AG08395 (cell line): ENCODE results near the gene CDC42BPA.
"Not testable (repeated sequence)": the region's sequence is repeated elsewhere in the genome, so short reads cannot be mapped to it uniquely, and the experiment has no call there.

Source experiments
- DNase-seq: peaks from one replicate; pipeline ENCODE4 v3.0.0; 2012; ENCODE audit warnings: mixed read lengths, low spot score

Gene CDC42BPA

DNA sequence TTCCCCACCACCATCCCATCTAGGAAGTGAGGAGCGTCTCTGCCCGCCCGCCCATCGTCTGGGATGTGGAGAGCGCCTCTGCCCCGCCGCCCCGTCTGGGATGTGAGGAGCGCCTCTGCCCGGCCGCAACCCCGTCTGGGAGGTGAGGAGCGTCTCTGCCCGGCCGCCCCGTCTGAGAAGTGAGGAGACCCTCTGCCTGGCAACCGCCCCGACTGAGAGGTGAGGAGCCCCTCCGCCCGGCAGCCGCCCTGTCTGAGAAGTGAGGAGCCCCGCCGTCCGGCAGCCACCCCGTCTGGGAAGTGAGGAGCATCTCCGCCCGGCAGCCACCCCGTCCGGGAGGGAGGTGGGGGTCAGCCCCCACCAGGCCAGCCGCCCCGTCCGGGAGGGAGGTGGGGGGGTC lies 185.6 kb downstream of the CDC42BPA start:
- not testable (repeated sequence) for DNase-seq

DNA sequence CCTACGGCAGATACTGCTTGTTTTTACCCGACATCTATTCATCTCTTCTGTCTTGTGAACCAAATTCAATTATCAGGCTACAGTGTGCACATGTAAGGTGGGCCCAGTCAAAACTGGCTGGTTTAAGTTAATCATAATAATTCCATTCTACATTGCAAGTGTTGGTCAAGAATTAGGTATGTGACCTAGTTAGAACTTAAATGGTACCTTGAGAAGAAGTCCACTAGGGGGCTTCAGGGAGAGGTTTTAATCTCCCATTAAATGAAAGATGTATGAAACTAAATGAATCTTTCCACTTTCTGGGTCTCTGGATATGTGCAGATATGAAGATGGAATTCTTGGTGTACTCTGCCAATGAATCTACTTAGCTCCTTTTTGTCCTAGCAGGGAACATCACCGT lies 187.1 kb downstream of the CDC42BPA start:
- DNase-seq: peak; percentile 49

DNA sequence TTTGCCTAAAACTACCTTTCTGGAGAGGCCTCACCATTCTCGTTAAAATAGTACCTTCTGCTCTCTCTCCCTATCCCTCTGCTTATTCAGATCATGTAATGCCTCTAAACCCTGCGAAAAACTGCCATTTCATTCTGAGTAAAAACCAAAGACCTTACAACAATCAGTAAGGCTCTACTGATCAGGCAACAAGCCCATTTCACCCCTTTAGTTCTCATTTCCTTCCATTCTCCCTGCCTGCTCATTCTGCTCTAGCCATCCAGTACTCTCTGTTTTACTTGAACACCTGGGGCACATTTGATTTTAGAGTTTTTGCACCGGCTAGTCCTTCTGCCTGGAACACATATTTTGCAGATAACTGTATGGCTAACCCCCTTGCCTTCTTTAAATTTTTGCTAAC lies 190.4 kb downstream of the CDC42BPA start:
- no peak for DNase-seq

DNA sequence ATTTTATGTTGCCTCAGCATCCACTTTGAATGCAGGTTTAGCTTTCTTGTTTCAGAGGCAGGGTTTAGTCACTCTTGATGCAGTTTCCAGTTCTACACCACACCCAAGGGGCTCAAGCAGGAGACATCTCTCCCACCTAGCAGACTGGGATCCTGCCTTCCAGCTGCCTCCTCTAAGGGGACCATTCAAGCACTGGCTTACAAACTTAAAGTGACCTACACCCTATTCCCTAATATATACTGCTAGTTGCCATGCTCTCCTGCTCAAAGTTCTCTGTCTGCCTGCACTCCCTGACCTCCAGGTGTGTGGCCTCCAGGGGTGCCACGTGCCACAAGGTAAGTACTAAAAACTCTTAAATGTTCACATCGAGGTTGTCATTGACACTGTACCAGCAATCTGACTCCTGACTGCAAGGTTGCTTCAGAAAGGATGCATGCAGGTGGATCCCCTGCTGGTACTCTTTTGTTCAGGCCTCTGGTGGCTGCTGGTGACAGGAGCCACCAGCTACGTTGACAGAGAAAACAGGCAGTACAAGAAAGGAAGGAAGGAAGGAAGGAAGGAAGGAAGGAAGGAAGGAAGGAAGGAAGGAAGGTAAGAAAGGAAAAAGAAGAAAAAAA lies 192.3 kb downstream of the CDC42BPA start:
- DNase-seq: no peak

DNA sequence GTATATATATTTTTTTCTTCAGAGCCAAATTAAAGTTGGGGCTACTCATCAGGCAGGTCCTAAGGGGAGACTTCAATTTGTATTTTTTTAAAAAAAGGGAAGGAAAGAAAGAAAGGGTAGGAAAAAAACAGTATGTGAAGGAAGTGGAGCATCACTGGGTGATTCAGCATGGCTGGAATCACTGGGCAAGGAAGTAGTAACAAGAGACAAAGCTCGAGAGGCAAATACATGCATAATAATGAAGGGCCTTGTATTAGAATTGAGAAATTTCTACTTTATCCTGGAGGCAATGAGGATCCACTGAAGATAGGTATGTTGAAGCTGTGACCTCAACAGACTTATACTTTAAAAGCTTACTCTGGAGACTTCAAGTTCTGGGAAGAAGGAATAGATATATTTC lies 193.8 kb downstream of the CDC42BPA start:
- DNase-seq: no peak

DNA sequence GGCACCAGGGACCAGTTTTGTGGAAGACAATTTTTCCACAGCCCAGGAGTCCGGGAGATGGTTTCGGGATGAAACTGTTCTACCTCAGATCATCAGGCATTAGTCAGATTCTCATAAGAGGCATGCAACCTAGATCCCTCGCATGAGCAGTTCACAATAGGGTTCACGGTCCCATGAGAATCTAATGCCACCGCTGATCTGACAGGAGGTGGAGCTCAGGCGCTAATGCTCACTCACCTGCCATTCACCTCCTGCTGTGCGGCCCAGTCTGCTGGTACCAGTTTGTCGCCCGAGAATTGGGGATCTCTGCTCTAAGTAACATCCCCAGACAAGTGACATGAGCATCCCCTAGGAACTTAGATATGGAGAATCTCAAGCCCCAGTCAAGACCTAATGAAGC lies 197.5 kb downstream of the CDC42BPA start:
- DNase-seq: no peak

DNA sequence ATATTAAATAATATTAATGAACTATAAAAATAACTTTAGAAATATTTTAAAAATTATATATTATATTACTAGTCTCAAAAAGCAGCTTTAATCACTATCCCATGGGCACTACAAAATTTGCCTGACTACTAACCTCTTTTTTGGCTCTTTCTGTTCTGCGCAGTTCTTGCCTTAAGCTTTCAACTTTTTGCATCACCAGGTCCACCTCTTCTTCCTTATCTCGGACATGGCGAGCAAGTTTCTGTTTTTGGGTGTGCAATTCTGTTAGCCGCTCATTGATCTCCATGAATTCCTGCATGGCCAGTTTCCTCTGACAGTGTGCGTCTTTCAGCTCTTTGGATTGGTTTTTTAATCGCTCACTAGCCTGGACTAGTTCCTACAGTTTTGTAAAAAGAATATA lies 205.8 kb downstream of the CDC42BPA start:
- DNase-seq: no peak

DNA sequence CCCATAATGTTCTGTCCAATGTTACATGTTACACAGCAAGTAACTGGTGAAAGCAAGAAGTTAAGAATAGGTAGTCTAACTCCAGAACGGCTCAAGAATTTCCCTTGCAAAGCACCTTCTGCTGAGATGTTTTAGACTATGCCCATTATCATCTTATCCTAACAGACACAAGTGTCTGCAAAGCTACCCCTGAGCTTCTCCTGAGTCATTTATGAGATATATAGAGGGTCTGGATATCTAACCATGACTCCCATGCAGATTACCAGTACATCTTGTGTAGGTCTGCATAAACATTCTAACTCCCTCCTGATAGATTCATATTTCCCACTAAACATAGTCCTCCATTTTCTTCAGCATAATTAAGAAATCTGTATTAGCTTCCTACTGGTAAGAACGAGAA lies 206.5 kb downstream of the CDC42BPA start:
- DNase-seq: no peak

DNA sequence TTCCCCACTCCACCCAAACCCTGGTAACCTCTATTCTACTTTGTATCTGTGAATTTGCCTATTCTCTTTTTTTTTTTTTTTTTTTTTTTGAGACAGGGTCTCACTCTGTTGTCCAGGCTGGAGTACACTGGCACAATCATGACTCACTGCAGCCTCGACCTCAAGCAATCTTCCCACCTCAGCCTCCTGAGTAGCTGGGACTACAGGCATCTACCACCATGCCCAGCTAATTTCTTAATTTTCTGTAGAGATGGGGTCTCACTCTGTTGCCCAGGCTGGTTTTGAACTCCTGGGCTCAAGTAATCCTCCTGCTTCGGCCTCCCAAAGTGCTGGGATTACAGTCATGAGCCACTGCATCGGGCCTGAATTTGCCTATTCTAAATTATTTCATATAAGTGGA lies 213.0 kb downstream of the CDC42BPA start:
- not testable (repeated sequence) for DNase-seq

DNA sequence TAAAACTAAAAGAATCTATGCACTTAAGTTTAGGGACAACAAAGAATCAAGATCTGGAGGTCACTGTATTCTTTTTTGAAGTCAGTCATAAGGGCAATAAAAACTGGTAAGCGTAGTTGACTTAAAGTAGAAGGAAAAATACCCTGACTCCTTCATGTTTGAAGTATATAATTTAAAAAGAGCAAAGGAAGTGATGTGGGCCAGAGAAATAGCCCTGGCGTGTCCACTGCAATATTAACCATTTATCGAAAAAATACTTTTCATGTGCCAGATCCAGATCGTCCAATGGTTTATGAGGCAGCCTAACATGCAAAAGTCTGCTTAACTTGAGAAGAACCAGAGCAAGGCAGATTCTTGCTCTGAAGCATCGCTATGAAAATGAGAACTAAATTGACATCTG lies 216.2 kb downstream of the CDC42BPA start:
- DNase-seq: no peak

DNA sequence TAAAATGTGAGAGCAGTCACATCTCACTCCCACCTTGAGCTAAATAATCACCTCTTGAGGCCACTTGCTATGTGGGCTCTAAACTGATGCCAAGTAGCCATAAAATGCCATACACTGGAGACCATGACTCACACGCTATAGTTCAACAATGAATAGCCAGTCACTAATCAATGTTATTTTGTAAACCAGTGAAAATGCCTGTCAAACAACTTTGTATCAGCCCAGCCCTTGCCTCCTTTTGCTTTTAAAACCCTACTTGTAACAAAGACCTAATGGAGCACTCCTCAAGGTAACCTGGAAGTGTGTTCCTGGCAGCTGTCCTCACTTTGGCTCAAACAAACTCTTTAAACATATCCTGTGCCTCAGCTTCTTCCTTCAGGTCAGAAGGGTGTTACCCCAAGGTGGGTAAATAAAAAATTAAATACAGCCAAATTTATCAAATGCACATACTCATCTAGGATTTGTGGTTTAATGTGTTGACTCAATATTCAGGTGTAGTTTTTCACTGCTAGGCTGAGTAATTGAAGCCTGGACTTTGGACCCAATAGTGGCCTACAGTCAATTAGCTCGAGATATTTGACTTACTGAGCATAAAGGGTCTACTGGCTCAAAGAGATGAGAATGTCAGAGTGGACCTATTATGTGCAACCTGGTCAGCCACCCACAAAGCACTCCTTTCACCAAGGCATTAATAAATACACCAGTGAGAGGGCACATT lies 223.9 kb downstream of the CDC42BPA start:
- no peak for DNase-seq

DNA sequence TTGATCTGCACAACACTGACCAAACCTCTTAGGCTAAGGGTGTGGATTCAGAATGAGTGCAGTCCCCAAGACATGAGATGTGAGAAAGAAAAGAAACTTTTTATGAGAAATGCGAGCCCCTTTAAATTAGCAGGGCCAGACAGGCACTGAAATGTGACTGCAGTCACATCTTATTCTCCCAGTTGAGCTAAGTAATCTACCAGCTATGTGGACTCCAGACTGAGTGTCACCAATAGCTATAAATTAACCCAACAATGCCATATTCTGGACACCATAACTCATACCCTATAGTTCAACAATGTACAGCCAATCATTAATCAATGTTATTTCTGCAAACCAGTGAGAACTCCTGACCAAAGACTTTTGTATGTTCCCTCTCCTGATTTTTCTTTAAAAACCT lies 225.0 kb downstream of the CDC42BPA start:
- DNase-seq: no peak

DNA sequence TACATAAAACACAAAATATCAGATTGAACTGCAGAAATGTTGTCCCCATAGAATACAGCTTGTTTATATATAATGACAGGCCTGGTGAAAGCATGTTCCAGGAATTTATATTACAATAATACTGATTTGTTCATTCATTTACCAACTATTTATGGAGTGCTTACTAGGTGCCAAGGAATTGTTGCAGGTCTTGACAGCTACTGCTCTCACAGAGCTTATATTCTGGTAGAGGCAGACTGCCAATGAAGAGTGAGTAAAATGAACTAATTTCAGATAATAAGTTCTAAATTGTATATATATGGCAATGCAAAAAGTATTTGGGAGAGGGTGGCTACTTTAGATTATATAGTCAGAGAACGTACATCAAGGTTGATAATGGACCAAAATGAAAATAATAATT lies 226.2 kb downstream of the CDC42BPA start:
- DNase-seq: no peak

DNA sequence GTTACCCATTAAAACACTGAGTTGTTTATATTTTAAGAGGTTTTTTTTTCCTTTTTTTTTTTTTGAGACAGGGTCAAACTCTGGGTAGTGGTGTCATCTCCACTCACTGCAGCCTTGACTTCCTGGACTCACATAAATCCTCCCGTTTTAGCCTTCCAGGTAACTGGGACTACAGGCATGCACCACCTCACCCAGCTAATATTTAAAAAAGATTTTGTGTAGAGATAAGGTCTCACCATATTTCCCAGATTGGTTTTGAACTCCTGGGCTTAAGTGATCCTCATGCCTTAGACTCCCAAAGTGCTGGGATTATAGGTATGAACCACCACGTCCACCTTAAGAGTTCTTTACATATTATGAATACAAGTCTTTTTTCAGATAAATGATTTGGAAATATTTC lies 231.7 kb downstream of the CDC42BPA start:
- no peak for DNase-seq

DNA sequence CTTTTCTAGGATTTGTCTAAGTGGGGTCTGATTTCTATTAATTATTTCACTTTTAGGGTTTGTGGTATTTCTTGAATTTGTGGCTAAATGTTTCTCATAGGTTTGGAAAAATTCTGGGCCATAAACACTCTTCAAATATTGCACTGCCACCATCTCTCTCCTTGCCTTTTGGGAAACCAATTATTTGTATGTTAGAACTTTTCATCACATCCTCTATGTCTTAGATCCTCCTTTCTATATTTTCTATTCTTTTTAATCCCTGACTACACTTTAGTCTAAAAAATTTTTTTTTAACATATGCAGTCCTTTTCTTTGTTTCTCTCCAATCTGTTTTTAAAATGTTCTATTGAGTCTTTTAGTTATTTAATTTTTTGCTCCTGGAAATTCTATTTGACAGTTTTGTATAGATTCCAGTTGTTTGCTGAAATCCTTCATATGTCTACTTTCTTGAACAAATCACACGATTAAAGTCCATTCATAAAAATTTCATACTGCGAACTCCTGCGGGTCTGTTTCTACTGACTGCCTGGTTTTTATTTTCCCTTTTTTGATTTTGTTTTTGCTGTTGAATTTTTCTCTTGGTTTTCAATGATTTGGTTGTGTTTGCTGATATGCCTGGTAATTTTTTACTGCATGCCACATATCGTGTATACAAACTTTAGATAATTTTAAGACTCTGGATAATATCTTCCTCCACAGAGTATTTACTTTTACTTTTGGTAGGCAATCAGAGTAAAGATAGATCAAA lies 235.1 kb downstream of the CDC42BPA start:
- DNase-seq: no peak

DNA sequence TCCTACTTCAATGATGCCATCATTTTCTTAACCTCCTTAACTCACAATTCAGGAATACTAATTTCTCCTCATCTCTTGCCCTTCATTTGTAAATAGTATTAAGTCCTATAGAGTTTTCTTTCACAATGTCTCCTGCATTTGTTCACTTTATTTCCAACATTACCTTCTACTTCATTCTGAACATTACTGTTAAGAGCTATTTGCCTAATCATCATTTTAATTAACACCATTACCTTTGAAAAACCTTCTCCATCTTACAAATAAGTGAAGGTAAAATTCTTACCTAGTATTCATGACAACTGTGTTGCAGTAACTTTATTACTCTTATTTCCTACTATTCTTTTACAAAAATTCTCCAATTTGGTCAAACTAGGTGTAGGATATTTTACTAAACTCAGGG lies 240.5 kb downstream of the CDC42BPA start:
- no peak for DNase-seq

DNA sequence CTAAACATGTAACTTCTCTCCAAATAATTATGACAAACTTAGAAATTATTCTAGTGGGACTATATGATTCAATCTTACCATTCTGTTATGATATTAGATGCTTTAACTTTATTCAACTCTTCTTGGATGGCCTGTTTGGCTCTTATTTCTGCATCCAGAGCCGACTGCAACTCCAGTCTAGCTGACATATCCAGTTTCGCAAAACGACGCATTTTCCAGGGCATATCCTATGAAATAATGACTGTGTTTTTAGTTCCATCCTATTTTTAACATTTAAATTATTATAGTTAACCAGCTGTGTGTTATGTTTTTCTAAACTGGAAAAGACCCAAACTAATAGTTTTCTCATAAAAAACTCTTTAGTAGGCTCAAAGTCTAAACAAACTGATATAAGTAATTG lies 244.5 kb downstream of the CDC42BPA start:
- DNase-seq: no peak

DNA sequence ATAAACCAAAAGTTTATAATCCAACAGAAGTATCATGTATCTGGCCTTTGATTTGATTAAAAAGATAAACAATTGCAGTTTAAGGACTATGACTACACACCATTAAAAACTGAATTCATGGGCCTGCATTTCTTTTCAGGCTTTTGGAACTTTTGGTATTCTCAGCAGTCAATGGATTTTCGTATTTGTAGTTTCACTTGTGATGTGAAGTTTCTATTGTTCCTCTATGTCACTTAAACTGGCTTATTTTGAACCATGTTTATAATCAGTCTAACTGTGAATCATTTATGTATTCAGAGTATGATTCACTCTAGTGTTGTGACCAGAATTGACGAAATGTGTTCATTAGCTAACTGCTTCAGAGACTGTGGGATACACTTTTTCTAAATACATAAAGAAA lies 245.3 kb downstream of the CDC42BPA start:
- DNase-seq: no peak

DNA sequence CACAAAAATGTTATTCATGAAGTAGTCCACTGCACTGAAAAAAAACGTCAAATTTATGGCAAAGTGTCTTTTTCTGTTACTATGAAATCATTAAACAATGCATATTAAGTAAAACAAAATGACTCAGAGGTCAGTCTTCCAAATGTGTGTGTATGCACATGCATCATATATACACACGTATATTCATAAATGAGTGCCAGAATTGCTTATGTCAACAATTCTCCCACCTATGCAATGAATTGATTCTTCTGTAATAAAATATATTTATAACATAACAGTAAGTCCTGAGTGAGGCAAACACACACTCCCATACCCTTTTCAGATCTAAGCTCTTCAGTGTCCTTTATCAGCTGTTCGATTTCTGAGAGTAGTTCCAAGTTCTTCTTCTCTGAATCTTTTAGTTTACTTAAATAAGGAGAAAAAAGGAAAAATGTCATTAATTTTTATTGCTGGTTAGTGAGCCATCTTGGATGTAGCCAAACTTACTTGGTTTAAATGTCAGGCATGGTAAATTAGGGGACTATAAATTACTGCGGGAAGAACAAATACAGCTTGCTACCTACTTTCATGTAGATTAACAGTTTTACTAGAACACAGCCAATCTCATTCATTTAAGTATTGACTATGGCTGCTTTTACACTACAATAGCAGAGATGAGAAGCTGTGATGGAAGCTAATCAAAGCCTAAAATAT lies 246.3 kb downstream of the CDC42BPA start:
- no peak for DNase-seq

DNA sequence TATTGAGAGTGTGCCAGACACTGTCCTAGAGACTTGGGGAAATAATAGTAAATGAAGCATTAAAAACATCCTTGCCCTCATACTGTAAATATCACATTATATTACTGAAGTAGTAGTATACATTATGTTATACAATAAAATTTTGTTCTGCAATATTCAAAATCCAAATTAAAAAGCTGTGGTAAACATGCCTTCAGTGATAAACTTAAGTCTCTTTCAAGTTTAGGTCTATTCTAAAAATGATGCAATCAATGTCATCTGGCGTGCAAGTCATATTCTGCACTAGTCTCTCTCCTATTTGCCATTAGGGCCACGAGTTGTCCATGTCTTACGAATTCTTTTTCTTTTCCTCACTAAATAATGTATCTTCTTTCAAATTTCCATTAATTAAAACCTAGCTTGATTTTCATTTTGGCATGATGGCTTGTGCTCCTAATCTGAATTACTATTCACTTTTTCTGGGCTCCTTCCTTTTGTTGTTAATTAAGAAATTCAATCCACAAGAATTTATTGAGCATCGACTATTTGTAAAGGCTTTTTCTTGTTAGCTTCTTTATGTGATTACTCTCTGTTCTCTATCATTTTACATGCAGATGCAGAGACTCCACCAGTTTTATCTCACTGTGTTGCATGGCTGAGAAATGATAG lies 247.5 kb downstream of the CDC42BPA start:
- no peak for DNase-seq

DNA sequence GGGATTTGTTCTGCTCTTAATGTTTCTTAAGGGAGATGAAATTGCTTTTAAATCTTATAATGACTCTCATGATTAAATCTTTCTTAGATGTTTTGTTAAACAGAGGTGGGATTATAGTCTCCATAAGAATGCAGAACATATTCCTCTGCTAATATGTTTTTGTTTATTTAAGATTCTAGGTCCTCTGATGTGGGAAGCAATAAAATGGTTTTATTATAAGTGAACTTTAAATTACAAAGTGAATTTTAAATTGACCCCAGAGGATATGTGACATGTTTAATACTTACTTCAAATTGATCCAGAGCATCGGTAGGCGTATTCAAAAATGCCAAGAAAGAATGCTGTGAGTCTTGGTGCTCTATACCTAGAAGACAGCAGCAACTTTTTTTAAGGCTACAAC lies 248.8 kb downstream of the CDC42BPA start:
- DNase-seq: no peak

DNA sequence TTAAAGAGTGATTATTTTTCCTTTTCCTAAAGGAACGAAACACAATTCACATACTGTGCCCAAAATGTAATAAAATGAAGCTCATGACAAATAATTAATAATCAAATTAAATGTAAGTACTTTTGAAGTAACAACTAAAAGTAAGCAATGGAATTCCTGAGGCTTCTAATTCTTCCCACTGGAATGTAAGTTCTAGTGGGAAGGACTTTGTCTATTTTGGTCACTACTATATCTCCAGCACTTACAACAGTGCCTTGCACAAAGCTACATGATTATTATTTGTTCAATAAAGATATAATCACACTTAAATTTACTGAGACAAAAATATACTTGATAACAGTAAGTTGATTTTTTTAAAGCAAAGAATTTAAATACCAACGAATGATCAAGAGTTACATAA lies 249.4 kb downstream of the CDC42BPA start:
- no peak for DNase-seq
